ENCODE results near the gene COBLL1.

The COBLL1 gene

GRCh38 chr2:164667566-164667965 is 174.1 kb downstream of the COBLL1 start:
- Histone ChIP-seq H3K4ac (ENCODE audit: low read depth, low read length) (no peak overlapping the region), H3K23ac (ENCODE audit: low read length) (no peak overlapping the region), H3K36me3 (ENCODE audit: control insufficient read depth, insufficient read depth, low read length) (no peaks in the 10 kb centered on the region), H3K9ac (ENCODE audit: low read length) (no peak overlapping the region), H3K4me2 (ENCODE audit: low read length) (no peak overlapping the region), H3K4me3 (ENCODE audit: low read length) (no peak overlapping the region), H2BK15ac (replicated peaks; ENCODE audit: low read depth) (no peak overlapping the region), H3K18ac (ENCODE audit: low read length) (no peak overlapping the region), H3K56ac (ENCODE audit: low read length) (no peak overlapping the region), H3K79me2 (ENCODE audit: control insufficient read depth, insufficient read depth, low read length) (no peaks in the 10 kb centered on the region), H3K79me1 (ENCODE audit: low read length) (no peaks in the 10 kb centered on the region), H4K8ac (ENCODE audit: low read depth, low read length) (no peak overlapping the region), H2AK5ac (ENCODE audit: low read length) (no peak overlapping the region), H3K27me3 (ENCODE audit: insufficient read depth, low read length, poor library complexity) (no peaks in the 10 kb centered on the region), H2BK120ac (ENCODE audit: low read depth, low read length) (no peak overlapping the region), H4K5ac (ENCODE audit: low read length) (no peak overlapping the region), H3K4me1 (ENCODE audit: control insufficient read depth, low read depth, low read length) (no peaks in the 10 kb centered on the region), H3K27ac (ENCODE audit: low read depth, low read length) (no peak overlapping the region), H2BK5ac (ENCODE audit: low read length) (no peak overlapping the region)
- no peak for DNase-seq
- WGBS (ENCODE audit: extremely low coverage, insufficient coverage, low lambda C conversion rate), result no CpG with 5 or more reads among the region's 2 CpGs

GRCh38 chr2:164664070-164664469 is 177.6 kb downstream of the COBLL1 start:
- Histone ChIP-seq H3K4ac (ENCODE audit: low read depth, low read length) (no peak overlapping the region), H3K56ac (ENCODE audit: low read length) (no peak overlapping the region)
- DNase-seq, result no peak

GRCh38 chr2:164662868-164663631 is 178.6 kb downstream of the COBLL1 start:
- Histone ChIP-seq H3K4ac (ENCODE audit: low read depth, low read length) (no peak overlapping the region), H3K9ac (ENCODE audit: low read length) (no peak overlapping the region), H3K79me1 (ENCODE audit: low read length) (no peaks in the 10 kb centered on the region), H3K4me3 (ENCODE audit: low read length) (no peak overlapping the region), H2BK15ac (replicated peaks; ENCODE audit: low read depth) (no peak overlapping the region), H2BK5ac (ENCODE audit: low read length) (no peak overlapping the region), H3K18ac (ENCODE audit: low read length) (no peak overlapping the region), H2BK120ac (ENCODE audit: low read depth, low read length) (no peak overlapping the region), H3K36me3 (ENCODE audit: control insufficient read depth, insufficient read depth, low read length) (no peaks in the 10 kb centered on the region), H3K27me3 (ENCODE audit: insufficient read depth, low read length, poor library complexity) (no peaks in the 10 kb centered on the region), H3K27ac (ENCODE audit: low read depth, low read length) (no peak overlapping the region), H3K4me2 (ENCODE audit: low read length) (no peak overlapping the region), H3K4me1 (ENCODE audit: control insufficient read depth, low read depth, low read length) (no peaks in the 10 kb centered on the region), H4K5ac (ENCODE audit: low read length) (no peak overlapping the region), H3K56ac (ENCODE audit: low read length) (no peak overlapping the region), H3K23ac (ENCODE audit: low read length) (no peak overlapping the region), H2AK5ac (ENCODE audit: low read length) (no peak overlapping the region), H3K79me2 (ENCODE audit: control insufficient read depth, insufficient read depth, low read length) (no peaks in the 10 kb centered on the region), H4K8ac (ENCODE audit: low read depth, low read length) (no peak overlapping the region)
- DNase-seq, result no peak
- WGBS (ENCODE audit: extremely low coverage, insufficient coverage, low lambda C conversion rate), result no CpG with 5 or more reads among the region's 1 CpG

More at GRCh38 chr2:164664070-164664469, 177.6 kb downstream of the COBLL1 start:
- Histone ChIP-seq H3K9ac (ENCODE audit: low read length) (no peak overlapping the region), H4K8ac (ENCODE audit: low read depth, low read length) (no peak overlapping the region), H4K5ac (ENCODE audit: low read length) (no peak overlapping the region), H3K79me2 (ENCODE audit: control insufficient read depth, insufficient read depth, low read length) (no peaks in the 10 kb centered on the region), H3K4me3 (ENCODE audit: low read length) (no peak overlapping the region), H3K79me1 (ENCODE audit: low read length) (no peaks in the 10 kb centered on the region), H2BK5ac (ENCODE audit: low read length) (no peak overlapping the region), H2BK15ac (replicated peaks; ENCODE audit: low read depth) (no peak overlapping the region), H2BK120ac (ENCODE audit: low read depth, low read length) (no peak overlapping the region), H3K4me2 (ENCODE audit: low read length) (no peak overlapping the region), H2AK5ac (ENCODE audit: low read length) (no peak overlapping the region), H3K4me1 (ENCODE audit: control insufficient read depth, low read depth, low read length) (no peaks in the 10 kb centered on the region), H3K36me3 (ENCODE audit: control insufficient read depth, insufficient read depth, low read length) (no peaks in the 10 kb centered on the region), H3K27me3 (ENCODE audit: insufficient read depth, low read length, poor library complexity) (no peaks in the 10 kb centered on the region), H3K18ac (ENCODE audit: low read length) (no peak overlapping the region), H3K23ac (ENCODE audit: low read length) (no peak overlapping the region), H3K27ac (ENCODE audit: low read depth, low read length) (no peak overlapping the region)

DNA sequence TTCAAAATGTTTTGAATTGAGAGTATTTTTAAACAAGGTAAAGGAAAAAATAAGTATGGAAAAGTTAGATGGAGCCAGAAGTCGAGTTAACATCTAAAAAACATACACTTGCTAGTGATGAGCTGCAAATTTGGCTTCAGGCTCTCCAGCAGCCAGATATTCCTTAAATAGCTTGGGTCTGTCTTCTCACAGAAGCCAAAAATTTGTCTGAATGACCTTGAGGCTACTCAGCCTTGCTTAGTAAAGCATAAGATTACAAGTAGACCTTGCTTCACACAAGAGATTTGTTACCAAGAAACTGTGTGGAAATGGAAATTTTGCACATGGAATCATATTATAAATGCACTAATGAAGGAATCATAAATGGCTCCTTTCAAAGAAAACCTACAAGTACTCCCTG is 179.6 kb downstream of the COBLL1 start:
- no peak overlapping the region for H3K56ac ChIP-seq (ENCODE audit: low read length)
- H2AK5ac ChIP-seq (ENCODE audit: low read length), result no peak overlapping the region
- no peak overlapping the region for H3K23ac ChIP-seq (ENCODE audit: low read length)
- H3K9ac ChIP-seq (ENCODE audit: low read length), result no peak overlapping the region
- DNase-seq, result no peak
- H3K79me2 ChIP-seq (ENCODE audit: control insufficient read depth, insufficient read depth, low read length), result no peaks in the 10 kb centered on the region
- no peak overlapping the region for H3K4ac ChIP-seq (ENCODE audit: low read depth, low read length)
- WGBS (ENCODE audit: extremely low coverage, insufficient coverage, low lambda C conversion rate), result 100% methylated on average over 1 of the region's 1 CpG
- H3K79me1 ChIP-seq (ENCODE audit: low read length), result no peaks in the 10 kb centered on the region
- no peak overlapping the region for H3K4me2 ChIP-seq (ENCODE audit: low read length)
- no peak overlapping the region for H3K4me3 ChIP-seq (ENCODE audit: low read length)
- H4K8ac ChIP-seq (ENCODE audit: low read depth, low read length), result no peak overlapping the region
- H2BK120ac ChIP-seq (ENCODE audit: low read depth, low read length), result no peak overlapping the region
- H3K4me1 ChIP-seq (ENCODE audit: control insufficient read depth, low read depth, low read length), result no peaks in the 10 kb centered on the region
- H4K5ac ChIP-seq (ENCODE audit: low read length), result no peak overlapping the region
- H3K18ac ChIP-seq (ENCODE audit: low read length), result no peak overlapping the region
- H2BK15ac ChIP-seq (replicated peaks; ENCODE audit: low read depth), result no peak overlapping the region
- no peak overlapping the region for H2BK5ac ChIP-seq (ENCODE audit: low read length)
- no peaks in the 10 kb centered on the region for H3K27me3 ChIP-seq (ENCODE audit: insufficient read depth, low read length, poor library complexity)
- H3K27ac ChIP-seq (ENCODE audit: low read depth, low read length), result no peak overlapping the region
- no peaks in the 10 kb centered on the region for H3K36me3 ChIP-seq (ENCODE audit: control insufficient read depth, insufficient read depth, low read length)

DNA sequence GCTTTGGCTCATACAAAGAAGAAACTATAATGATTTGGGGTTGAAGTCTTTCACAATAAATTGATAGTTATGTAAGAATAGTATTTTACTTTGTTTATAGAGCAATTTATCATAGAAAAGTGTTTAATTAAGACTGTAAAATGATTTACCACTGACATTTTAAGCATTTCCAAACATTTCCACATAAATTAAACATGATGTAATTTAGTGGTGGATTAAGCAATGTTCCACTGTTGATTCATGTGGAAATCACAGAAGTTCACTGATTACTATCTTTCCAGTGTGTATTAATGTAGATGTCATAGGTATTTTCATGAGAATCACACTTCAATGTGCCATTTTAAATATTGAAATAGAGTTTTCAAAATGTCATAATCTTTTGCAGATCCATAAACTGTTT is 180.3 kb downstream of the COBLL1 start:
- no peaks in the 10 kb centered on the region for H3K79me1 ChIP-seq (ENCODE audit: low read length)
- no peak for DNase-seq

DNA sequence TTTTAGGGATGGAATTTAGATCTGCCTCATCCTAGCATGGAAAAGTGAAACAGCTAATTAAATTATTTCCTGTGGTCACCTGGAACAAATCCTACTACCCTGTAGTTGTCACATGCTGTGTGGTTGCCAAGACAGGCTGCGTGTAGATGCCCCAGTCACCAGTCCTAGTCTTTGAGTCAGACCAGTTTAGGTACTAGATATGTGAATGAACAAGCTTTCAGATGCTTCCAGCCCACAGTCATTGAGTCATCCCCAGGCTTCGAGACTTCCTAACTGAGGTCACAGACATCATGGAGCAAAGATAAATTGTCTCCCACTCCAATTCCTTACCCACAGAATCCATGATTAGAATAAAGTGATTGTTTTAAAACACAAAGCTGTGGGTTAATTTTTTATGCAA is 184.5 kb downstream of the COBLL1 start:
- no peak overlapping the region for H4K5ac ChIP-seq (ENCODE audit: low read length)
- DNase-seq, result no peak
- no peak overlapping the region for H2AK5ac ChIP-seq (ENCODE audit: low read length)
- no peak overlapping the region for H4K8ac ChIP-seq (ENCODE audit: low read depth, low read length)
- no peaks in the 10 kb centered on the region for H3K27me3 ChIP-seq (ENCODE audit: insufficient read depth, low read length, poor library complexity)
- no peak overlapping the region for H3K27ac ChIP-seq (ENCODE audit: low read depth, low read length)
- H3K4me2 ChIP-seq (ENCODE audit: low read length), result no peak overlapping the region
- H3K4me3 ChIP-seq (ENCODE audit: low read length), result no peak overlapping the region
- H2BK15ac ChIP-seq (replicated peaks; ENCODE audit: low read depth), result no peak overlapping the region
- H3K56ac ChIP-seq (ENCODE audit: low read length), result no peak overlapping the region
- no peak overlapping the region for H2BK120ac ChIP-seq (ENCODE audit: low read depth, low read length)
- H3K79me2 ChIP-seq (ENCODE audit: control insufficient read depth, insufficient read depth, low read length), result no peaks in the 10 kb centered on the region
- no peak overlapping the region for H3K4ac ChIP-seq (ENCODE audit: low read depth, low read length)
- H3K36me3 ChIP-seq (ENCODE audit: control insufficient read depth, insufficient read depth, low read length), result no peaks in the 10 kb centered on the region
- H3K9ac ChIP-seq (ENCODE audit: low read length), result no peak overlapping the region
- no peak overlapping the region for H2BK5ac ChIP-seq (ENCODE audit: low read length)
- H3K4me1 ChIP-seq (ENCODE audit: control insufficient read depth, low read depth, low read length), result no peaks in the 10 kb centered on the region
- H3K79me1 ChIP-seq (ENCODE audit: low read length), result no peaks in the 10 kb centered on the region
- no CpG with 5 or more reads among the region's 2 CpGs for WGBS (ENCODE audit: extremely low coverage, insufficient coverage, low lambda C conversion rate)
- no peak overlapping the region for H3K18ac ChIP-seq (ENCODE audit: low read length)
- no peak overlapping the region for H3K23ac ChIP-seq (ENCODE audit: low read length)

More for the DNA sequence above, 180.3 kb downstream of the COBLL1 start:
- H3K27me3 ChIP-seq (ENCODE audit: insufficient read depth, low read length, poor library complexity), result no peaks in the 10 kb centered on the region
- no peak overlapping the region for H3K23ac ChIP-seq (ENCODE audit: low read length)
- no peak overlapping the region for H4K5ac ChIP-seq (ENCODE audit: low read length)
- H3K79me2 ChIP-seq (ENCODE audit: control insufficient read depth, insufficient read depth, low read length), result no peaks in the 10 kb centered on the region
- no peak overlapping the region for H4K8ac ChIP-seq (ENCODE audit: low read depth, low read length)
- H3K4me3 ChIP-seq (ENCODE audit: low read length), result no peak overlapping the region
- no peak overlapping the region for H3K27ac ChIP-seq (ENCODE audit: low read depth, low read length)
- no peak overlapping the region for H2BK15ac ChIP-seq (replicated peaks; ENCODE audit: low read depth)
- no peak overlapping the region for H3K9ac ChIP-seq (ENCODE audit: low read length)
- no peak overlapping the region for H2BK5ac ChIP-seq (ENCODE audit: low read length)
- H3K56ac ChIP-seq (ENCODE audit: low read length), result no peak overlapping the region
- no peak overlapping the region for H3K18ac ChIP-seq (ENCODE audit: low read length)
- H2AK5ac ChIP-seq (ENCODE audit: low read length), result no peak overlapping the region
- no peak overlapping the region for H2BK120ac ChIP-seq (ENCODE audit: low read depth, low read length)
- H3K4me2 ChIP-seq (ENCODE audit: low read length), result no peak overlapping the region
- H3K4me1 ChIP-seq (ENCODE audit: control insufficient read depth, low read depth, low read length), result no peaks in the 10 kb centered on the region
- no peaks in the 10 kb centered on the region for H3K36me3 ChIP-seq (ENCODE audit: control insufficient read depth, insufficient read depth, low read length)
- no peak overlapping the region for H3K4ac ChIP-seq (ENCODE audit: low read depth, low read length)
